H54 (cell line): ENCODE measurements around the gene TNKS2.
"Not testable (repeated sequence)": the region's sequence is repeated elsewhere in the genome, so short reads cannot be mapped to it uniquely, and the experiment has no call there.

ENCODE experiments used
- DNase-seq: peaks from one replicate; pipeline ENCODE4 v3.0.0; 2011; ENCODE audit warnings: low spot score, mixed read lengths; ENCODE audit not compliant: insufficient read length
- FAIRE-seq: peaks from 3 replicates; lab custom pipeline; 2011; peaks lifted over from hg19 to GRCh38; lab: Jason Lieb, UNC
- POLR2A ChIP-seq: IDR thresholded peaks from 2 replicates; pipeline ENCODE4 v1.6.1; 2011; ENCODE audit warnings: low read depth, mild to moderate bottlenecking, low read length

TNKS2 gene

GRCh38 chr10:91803386-91804125, 5.3 kb downstream of the TNKS2 start:
- FAIRE-seq (peak; percentile 53), DNase-seq (no peak)
- TF ChIP-seq POLR2A: no peak

GRCh38 chr10:91804126-91804510, 5.9 kb downstream of the TNKS2 start:
- peak; percentile 80 for FAIRE-seq

GRCh38 chr10:91805110-91805838, 7.0 kb downstream of the TNKS2 start:
- DNase-seq (no peak), FAIRE-seq (peak; percentile 23)
- TF ChIP-seq POLR2A: no peak

More at GRCh38 chr10:91804126-91804510, 5.9 kb downstream of the TNKS2 start:
- no peak for DNase-seq
- TF ChIP-seq POLR2A: no peak

GRCh38 chr10:91807264-91807663, 9.0 kb downstream of the TNKS2 start:
- not testable (repeated sequence) for DNase-seq, FAIRE-seq

- no peak for TF ChIP-seq POLR2A
- FAIRE-seq: no peak
- DNase-seq: no peak
Observed at GRCh38 chr10:91813251-91813650, 15.0 kb downstream of the TNKS2 start.

GRCh38 chr10:91816981-91817380, 18.8 kb downstream of the TNKS2 start:
- no peak for DNase-seq
- no peak for TF ChIP-seq POLR2A
- peak; percentile 36 for FAIRE-seq

GRCh38 chr10:91820144-91820543, 21.9 kb downstream of the TNKS2 start:
- FAIRE-seq (peak; percentile 95), DNase-seq (no peak)
- no peak for TF ChIP-seq POLR2A

GRCh38 chr10:91824076-91824475, 25.9 kb downstream of the TNKS2 start:
- DNase-seq: no peak
- FAIRE-seq: peak; percentile 43
- no peak for TF ChIP-seq POLR2A

- DNase-seq (no peak), FAIRE-seq (no peak)
- TF ChIP-seq POLR2A: no peak
Observed at GRCh38 chr10:91829268-91829667, 31.0 kb downstream of the TNKS2 start.

- DNase-seq (no peak), FAIRE-seq (peak; percentile 69)
- TF ChIP-seq POLR2A: no peak
Observed at GRCh38 chr10:91838199-91838598, 40.0 kb downstream of the TNKS2 start.

- TF ChIP-seq POLR2A: no peak
- no peak for DNase-seq
- FAIRE-seq: no peak
Observed at GRCh38 chr10:91843083-91843482, 44.9 kb downstream of the TNKS2 start.

GRCh38 chr10:91856637-91857036, 58.4 kb downstream of the TNKS2 start:
- no peak for DNase-seq
- no peak for FAIRE-seq
- TF ChIP-seq POLR2A: no peak

GRCh38 chr10:91860885-91861284, 62.7 kb downstream of the TNKS2 start:
- no peak for TF ChIP-seq POLR2A
- DNase-seq (no peak), FAIRE-seq (peak; percentile 65)

GRCh38 chr10:91864099-91864498, 65.9 kb downstream of the TNKS2 start:
- DNase-seq (no peak), FAIRE-seq (no peak)
- TF ChIP-seq POLR2A: no peak

GRCh38 chr10:91864744-91865143, 66.5 kb downstream of the TNKS2 start:
- no peak for TF ChIP-seq POLR2A
- no peak for DNase-seq
- FAIRE-seq: peak; percentile 69
